NB4 (cell line): ENCODE results near the gene RAPGEF6.

Experiments
- CTCF ChIP-seq: IDR thresholded peaks from one replicate; pipeline ENCODE4 v1.5.1; 2012; ENCODE audit warnings: low read depth, low read length
- POLR2A ChIP-seq: IDR thresholded peaks from 2 replicates; pipeline ENCODE4 v1.6.1; 2011; ENCODE audit warnings: mild to moderate bottlenecking; ENCODE audit not compliant: insufficient read length; ENCODE audit errors: extremely low read depth

- TF ChIP-seq POLR2A (no peak), CTCF (no peak)
Measured at GRCh38 chr5:131627207-131627865, 7.7 kb downstream of the RAPGEF6 start.
